ENCODE measurements around the gene VAMP2. TPM values are rescaled to one million over a fixed set of nuclear protein-coding genes. Genes with fewer than 3 reads are reported as not detected.
A peak's percentile ranks its signal among the peaks of the same experiment; 100 is the strongest.

The VAMP2 gene
- total RNA-seq, 2 donors from 2014 or later: 32.1 to 32.2 TPM

GRCh38 chr17:8146381-8147140 is 16.2 kb downstream of the VAMP2 start:
- TF ChIP-seq, protein P1, sequence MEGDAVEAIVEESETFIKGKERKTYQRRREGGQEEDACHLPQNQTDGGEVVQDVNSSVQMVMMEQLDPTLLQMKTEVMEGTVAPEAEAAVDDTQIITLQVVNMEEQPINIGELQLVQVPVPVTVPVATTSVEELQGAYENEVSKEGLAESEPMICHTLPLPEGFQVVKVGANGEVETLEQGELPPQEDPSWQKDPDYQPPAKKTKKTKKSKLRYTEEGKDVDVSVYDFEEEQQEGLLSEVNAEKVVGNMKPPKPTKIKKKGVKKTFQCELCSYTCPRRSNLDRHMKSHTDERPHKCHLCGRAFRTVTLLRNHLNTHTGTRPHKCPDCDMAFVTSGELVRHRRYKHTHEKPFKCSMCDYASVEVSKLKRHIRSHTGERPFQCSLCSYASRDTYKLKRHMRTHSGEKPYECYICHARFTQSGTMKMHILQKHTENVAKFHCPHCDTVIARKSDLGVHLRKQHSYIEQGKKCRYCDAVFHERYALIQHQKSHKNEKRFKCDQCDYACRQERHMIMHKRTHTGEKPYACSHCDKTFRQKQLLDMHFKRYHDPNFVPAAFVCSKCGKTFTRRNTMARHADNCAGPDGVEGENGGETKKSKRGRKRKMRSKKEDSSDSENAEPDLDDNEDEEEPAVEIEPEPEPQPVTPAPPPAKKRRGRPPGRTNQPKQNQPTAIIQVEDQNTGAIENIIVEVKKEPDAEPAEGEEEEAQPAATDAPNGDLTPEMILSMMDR (conservative IDR thresholded peaks at IDR 0.05): no peak
- 92 to 97% methylated on average over 5 to 14 of the region's 14 CpGs for WGBS, 2 experiments (ENCODE audit: insufficient coverage in 1 of 2, insufficient read length in 1 of 2)
- peaks cover 66% of the 10 kb centered on the region for H3K36me3 ChIP-seq (ENCODE audit: control insufficient read depth, insufficient read depth, low read length)

DNA sequence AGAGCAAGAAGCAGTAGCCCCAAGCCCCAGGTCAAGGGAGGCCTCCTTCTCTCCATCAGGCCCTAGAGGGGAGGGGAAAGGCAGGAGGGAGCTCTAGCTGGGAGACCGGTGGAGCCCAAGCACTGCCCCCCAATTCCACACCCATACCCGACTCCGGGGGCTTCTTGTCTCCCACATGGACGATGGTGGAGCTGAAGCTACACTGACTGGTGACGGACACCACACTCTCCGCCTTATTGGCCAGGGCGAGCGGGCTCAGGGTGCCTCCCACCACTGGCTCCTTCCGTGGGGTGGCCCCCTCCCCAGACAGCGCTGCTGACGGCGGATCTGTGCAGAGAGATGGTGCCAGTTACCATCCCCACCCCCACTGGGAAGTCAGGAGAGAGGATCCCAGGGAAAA is 16.9 kb downstream of the VAMP2 start:
- Mint-ChIP-seq H3K4me3 (no peak overlapping the region), H3K9me3 (no peaks in the 10 kb centered on the region), H3K27me3 (ENCODE audit: insufficient read depth) (no peaks in the 10 kb centered on the region), H3K27ac (no peak overlapping the region), H3K4me1 (no peaks in the 10 kb centered on the region), H3K36me3 (ENCODE audit: low read depth) (peaks cover 61% of the 10 kb centered on the region)
- TF ChIP-seq, protein P1 (conservative IDR thresholded peaks at IDR 0.05): no peak
- Histone ChIP-seq H3K36me3 (ENCODE audit: control insufficient read depth, insufficient read depth, low read length) (peaks cover 67% of the 10 kb centered on the region), H3K27ac (ENCODE audit: low read depth, low read length) (no peak overlapping the region), H3K27me3 (ENCODE audit: control insufficient read depth, insufficient read depth, low read length, poor library complexity, severe bottlenecking) (no peaks in the 10 kb centered on the region), H3K4me1 (ENCODE audit: control insufficient read depth, insufficient read depth, low read length) (no peaks in the 10 kb centered on the region), H3K9ac (ENCODE audit: extremely low read depth, low read length, poor library complexity, severe bottlenecking) (no peak overlapping the region), H3K9me3 (ENCODE audit: control insufficient read depth, low read length) (no peaks in the 10 kb centered on the region), H3K4me3 (ENCODE audit: low read length) (no peak overlapping the region)
- no peak for DNase-seq
- 91% methylated on average over 4 to 11 of the region's 12 CpGs for WGBS, 2 experiments (ENCODE audit: insufficient coverage in 1 of 2, insufficient read length in 1 of 2)

More at GRCh38 chr17:8146381-8147140, 16.2 kb downstream of the VAMP2 start:
- Histone ChIP-seq H3K9me3 (ENCODE audit: control insufficient read depth, low read length) (no peaks in the 10 kb centered on the region), H3K4me1 (ENCODE audit: control insufficient read depth, insufficient read depth, low read length) (no peaks in the 10 kb centered on the region), H3K27me3 (ENCODE audit: control insufficient read depth, insufficient read depth, low read length, poor library complexity, severe bottlenecking) (no peaks in the 10 kb centered on the region), H3K9ac (ENCODE audit: extremely low read depth, low read length, poor library complexity, severe bottlenecking) (no peak overlapping the region), H3K27ac (ENCODE audit: low read depth, low read length) (no peak overlapping the region), H3K4me3 (ENCODE audit: low read length) (no peak overlapping the region)
- H3K36me3 Mint-ChIP-seq (ENCODE audit: low read depth): peaks cover 54% of the 10 kb centered on the region
- H3K4me1 Mint-ChIP-seq: peaks cover 2% of the 10 kb centered on the region
- peak overlapping the region; percentile 21 for H3K27ac Mint-ChIP-seq
- no peak for DNase-seq
- no peaks in the 10 kb centered on the region for H3K27me3 Mint-ChIP-seq (ENCODE audit: insufficient read depth)
- H3K9me3 Mint-ChIP-seq: no peaks in the 10 kb centered on the region
- H3K4me3 Mint-ChIP-seq: no peak overlapping the region

- no peak overlapping the region for H3K4me3 ChIP-seq (ENCODE audit: low read length)
- 93 to 100% methylated on average over 3 to 15 of the region's 15 CpGs for WGBS, 2 experiments (ENCODE audit: insufficient coverage in 1 of 2, insufficient read length in 1 of 2)
- Mint-ChIP-seq H3K27me3 (ENCODE audit: insufficient read depth) (no peaks in the 10 kb centered on the region), H3K27ac (no peak overlapping the region), H3K9me3 (no peaks in the 10 kb centered on the region), H3K4me3 (no peak overlapping the region), H3K36me3 (ENCODE audit: low read depth) (peaks cover 69% of the 10 kb centered on the region), H3K4me1 (no peaks in the 10 kb centered on the region)
- H3K4me1 ChIP-seq (ENCODE audit: control insufficient read depth, insufficient read depth, low read length): no peaks in the 10 kb centered on the region
- H3K36me3 ChIP-seq (ENCODE audit: control insufficient read depth, insufficient read depth, low read length): peaks cover 69% of the 10 kb centered on the region
- no peak overlapping the region for H3K27ac ChIP-seq (ENCODE audit: low read depth, low read length)
- no peaks in the 10 kb centered on the region for H3K9me3 ChIP-seq (ENCODE audit: control insufficient read depth, low read length)
- no peak overlapping the region for H3K9ac ChIP-seq (ENCODE audit: extremely low read depth, low read length, poor library complexity, severe bottlenecking)
- no peaks in the 10 kb centered on the region for H3K27me3 ChIP-seq (ENCODE audit: control insufficient read depth, insufficient read depth, low read length, poor library complexity, severe bottlenecking)
- TF ChIP-seq, protein P1 (conservative IDR thresholded peaks at IDR 0.05): no peak
- peak; percentile 45 for DNase-seq
These were observed 18.1 kb downstream of the VAMP2 start for GRCh38 chr17:8144401-8145231.

All from endodermal cell (in vitro differentiated cells).